Measurements from ENCODE around the gene CFAP251. TPM values are rescaled to one million over a fixed set of nuclear protein-coding genes. Genes with fewer than 3 reads are reported as not detected.
A peak's percentile ranks its signal among the peaks of the same experiment; 100 is the strongest.

Gene CFAP251
- total and polyA plus RNA-seq, 2 of the 13 experiments (the other 11 are each of a cell fraction or from before 2014, with no cell fraction given): 0.30 to 0.42 TPM

- peak; percentile 63; the same call in 1 of the 2 replicates for TF ChIP-seq ZBTB26 (CRISPR knock-in tag; IDR thresholded peaks at IDR 0.05; ENCODE audit: borderline replicate concordance)
- TF ChIP-seq MLX (CRISPR knock-in tag; IDR thresholded peaks at IDR 0.05): peak; percentile 95
- TF ChIP-seq GMEB2 (CRISPR knock-in tag; IDR thresholded peaks at IDR 0.05; ENCODE audit: low read depth): 0 out of 2 replicates have a peak, but pooled peaks have one; percentile 53
- peak in 1 of 2 experiments; percentile 98; a peak in 2 of 4 replicates for TF ChIP-seq KLF16 (CRISPR knock-in tag; IDR thresholded peaks at IDR 0.05)
- TF ChIP-seq ZNF230 (CRISPR knock-in tag; IDR thresholded peaks at IDR 0.05): peak; percentile 97
- peak; percentile 95 for TF ChIP-seq ZBTB46 (CRISPR knock-in tag; IDR thresholded peaks at IDR 0.05; ENCODE audit: borderline replicate concordance)
- TF ChIP-seq PAWR (CRISPR knock-in tag; IDR thresholded peaks at IDR 0.05; ENCODE audit: borderline replicate concordance): peak; percentile 94; the same call in 1 of the 2 replicates
- peak; percentile 90 for TF ChIP-seq TBX2 (CRISPR knock-in tag; IDR thresholded peaks at IDR 0.05; ENCODE audit: borderline replicate concordance)
- 0 out of 2 replicates have a peak, but pooled peaks have one; percentile 43 for TF ChIP-seq ZNF746 (CRISPR knock-in tag; IDR thresholded peaks at IDR 0.05)
- peak; percentile 86 for TF ChIP-seq ZNF547 (CRISPR knock-in tag; IDR thresholded peaks at IDR 0.05)
- TF ChIP-seq ZEB1 (IDR thresholded peaks at IDR 0.05; ENCODE audit: insufficient replicate concordance, low read depth): peak; percentile 16
- TF ChIP-seq HOXA7 (CRISPR knock-in tag; IDR thresholded peaks at IDR 0.05): no peak
- peak; percentile 79 for TF ChIP-seq PAXIP1 (CRISPR knock-in tag; conservative IDR thresholded peaks at IDR 0.05)
- no peak for TF ChIP-seq ZNF703 (CRISPR knock-in tag; IDR thresholded peaks at IDR 0.05; ENCODE audit: borderline replicate concordance)
- peak; percentile 88; the same call in 1 of the 2 replicates for TF ChIP-seq CHCHD3 (CRISPR knock-in tag; IDR thresholded peaks at IDR 0.05)
- TF ChIP-seq ZNF816 (CRISPR knock-in tag; IDR thresholded peaks at IDR 0.05; ENCODE audit: borderline replicate concordance): no peak
- peak; percentile 96 for TF ChIP-seq DMAP1 (CRISPR knock-in tag; IDR thresholded peaks at IDR 0.05)
- no peak for TF ChIP-seq SP140L (CRISPR knock-in tag; IDR thresholded peaks at IDR 0.05; ENCODE audit: borderline replicate concordance)
- TF ChIP-seq KDM5B (CRISPR knock-in tag; IDR thresholded peaks at IDR 0.05; ENCODE audit: borderline replicate concordance): peak; percentile 96; the same call in 1 of the 2 replicates
- TF ChIP-seq ZNF549 (CRISPR knock-in tag; IDR thresholded peaks at IDR 0.05): no peak
Observed at GRCh38 chr12:121888478-121889273, 29.7 kb upstream of the CFAP251 start, which contains the start of gene PSMD9 (continued).
